ENCODE measurements around the gene GJE1. TPM values are rescaled to one million over a fixed set of nuclear protein-coding genes. Genes with fewer than 3 reads are reported as not detected.
A peak's percentile ranks its signal among the peaks of the same experiment; 100 is the strongest.
"Not testable (repeated sequence)": the region's sequence is repeated elsewhere in the genome, so short reads cannot be mapped to it uniquely, and the experiment has no call there.

GJE1 gene, protein sequence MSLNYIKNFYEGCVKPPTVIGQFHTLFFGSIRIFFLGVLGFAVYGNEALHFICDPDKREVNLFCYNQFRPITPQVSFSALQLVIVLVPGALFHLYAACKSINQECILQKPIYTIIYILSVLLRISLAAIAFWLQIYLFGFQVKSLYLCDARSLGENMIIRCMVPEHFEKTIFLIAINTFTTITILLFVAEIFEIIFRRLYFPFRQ
- not detected for total RNA-seq
- not detected for polyA plus RNA-seq
- long read RNA-seq, donor 1 = 0 reads
- long read RNA-seq, donor 2 = 0 reads
- long read RNA-seq, donor 3 = 0 reads

DNA sequence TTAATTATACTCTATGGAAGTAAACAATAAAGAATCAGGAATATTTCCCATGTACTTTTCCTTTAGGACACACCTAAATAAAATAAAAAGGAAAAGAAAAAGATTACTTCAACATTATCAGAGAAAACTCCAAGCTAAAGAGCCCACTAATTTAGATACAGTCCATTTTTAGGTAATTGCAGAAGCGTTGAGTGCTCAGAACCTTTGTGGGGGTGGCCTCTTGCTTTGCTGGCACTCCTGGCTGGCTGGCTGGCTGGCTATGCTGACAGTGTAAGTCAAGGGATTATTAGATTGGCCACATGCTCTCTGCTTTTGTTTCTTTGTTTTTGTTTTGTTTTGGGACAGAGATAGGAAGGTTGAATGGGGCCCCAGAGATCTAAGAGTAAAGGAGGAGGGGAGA lies at the start of gene GJE1:
GJE1 (plus strand) TSS at position 301 of the 400 bp plus-strand sequence. CDS start 234 bp downstream, outside the sequence.
- WGBS, 2 donors = 51 to 65% methylated on average over 1 of the region's 1 CpG
- Histone ChIP-seq H3K36me3 (no peaks in the 10 kb centered on the region), H3K27ac (no peak within 1 kb of the TSS), H3K27me3 (no peaks in the 10 kb centered on the region), H3K4me3 (no peak within 1 kb of the TSS), H3K9me3 (peaks cover 0 to 13% (median 0%) of the 10 kb centered on the region in 11 donors), H3K4me1 (no peaks in the 10 kb centered on the region)
- no peak for ATAC-seq
- DNase-seq = no peak
- intact Hi-C loops (cut with DNase I) = no loop called here
- TF ChIP-seq, protein P1, sequence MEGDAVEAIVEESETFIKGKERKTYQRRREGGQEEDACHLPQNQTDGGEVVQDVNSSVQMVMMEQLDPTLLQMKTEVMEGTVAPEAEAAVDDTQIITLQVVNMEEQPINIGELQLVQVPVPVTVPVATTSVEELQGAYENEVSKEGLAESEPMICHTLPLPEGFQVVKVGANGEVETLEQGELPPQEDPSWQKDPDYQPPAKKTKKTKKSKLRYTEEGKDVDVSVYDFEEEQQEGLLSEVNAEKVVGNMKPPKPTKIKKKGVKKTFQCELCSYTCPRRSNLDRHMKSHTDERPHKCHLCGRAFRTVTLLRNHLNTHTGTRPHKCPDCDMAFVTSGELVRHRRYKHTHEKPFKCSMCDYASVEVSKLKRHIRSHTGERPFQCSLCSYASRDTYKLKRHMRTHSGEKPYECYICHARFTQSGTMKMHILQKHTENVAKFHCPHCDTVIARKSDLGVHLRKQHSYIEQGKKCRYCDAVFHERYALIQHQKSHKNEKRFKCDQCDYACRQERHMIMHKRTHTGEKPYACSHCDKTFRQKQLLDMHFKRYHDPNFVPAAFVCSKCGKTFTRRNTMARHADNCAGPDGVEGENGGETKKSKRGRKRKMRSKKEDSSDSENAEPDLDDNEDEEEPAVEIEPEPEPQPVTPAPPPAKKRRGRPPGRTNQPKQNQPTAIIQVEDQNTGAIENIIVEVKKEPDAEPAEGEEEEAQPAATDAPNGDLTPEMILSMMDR (IDR thresholded peaks at IDR 0.05) = no peak

DNA sequence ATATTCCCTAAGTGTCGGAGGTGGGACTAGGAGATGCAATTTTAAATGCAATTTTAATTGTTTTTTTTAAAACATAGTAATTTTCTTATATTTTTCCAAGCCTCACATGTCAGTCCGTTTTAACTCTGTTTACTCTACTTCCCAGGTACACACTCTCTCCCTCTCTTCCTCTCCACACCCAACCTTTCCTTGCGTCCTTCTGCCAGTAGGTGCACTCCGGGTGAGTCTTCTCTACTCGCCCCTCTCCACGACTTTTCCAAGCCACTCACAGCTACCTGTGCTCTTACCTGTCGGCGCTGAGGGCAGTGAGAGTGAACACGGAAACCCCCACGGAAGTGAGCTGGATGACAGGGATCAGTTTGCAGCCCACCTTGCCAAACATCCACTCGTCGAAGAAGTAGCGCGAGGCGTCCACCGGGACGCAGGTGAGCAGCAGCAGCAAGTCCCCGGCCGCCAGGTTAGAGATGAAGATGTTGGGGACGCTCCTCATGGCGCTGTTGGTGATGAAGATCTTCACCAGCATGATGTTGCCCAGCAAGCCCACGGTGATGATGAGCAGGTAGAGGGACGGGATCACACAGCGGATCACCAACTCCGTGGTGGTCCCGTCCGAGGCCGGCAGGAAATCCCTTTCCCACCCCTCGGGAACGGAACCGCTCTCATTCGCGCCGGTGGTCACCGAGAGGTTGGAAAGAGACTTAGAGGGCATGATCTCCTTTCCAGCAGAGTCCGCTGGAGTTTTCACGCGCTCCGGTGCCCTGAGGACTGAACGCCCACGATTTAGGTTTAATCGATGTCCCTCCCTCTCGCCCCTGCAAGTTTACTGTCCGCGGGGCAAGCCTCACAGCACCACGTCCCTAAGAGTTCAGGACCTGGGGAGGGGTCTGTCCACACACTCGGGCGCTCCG lies 44.5 kb upstream of the GJE1 start:
- TF ChIP-seq, protein P1 (IDR thresholded peaks at IDR 0.05) = no peak
- ATAC-seq (no peak), DNase-seq (no peak)
- Histone ChIP-seq H3K9me3 (peaks cover 0 to 3% (median 0%) of the 10 kb centered on the region in 11 donors), H3K4me1 (peaks cover 0 to 5% (median 0%) of the 10 kb centered on the region in 9 donors), H3K4me3 (no peak overlapping the region), H3K27me3 (peaks cover 0 to 44% (median 38%) of the 10 kb centered on the region in 7 donors), H3K27ac (no peak overlapping the region), H3K36me3 (no peaks in the 10 kb centered on the region)
- intact Hi-C loops (cut with DNase I) = no loop called here
- 15% methylated on average over 49 of the region's 49 CpGs for WGBS, 2 donors

DNA sequence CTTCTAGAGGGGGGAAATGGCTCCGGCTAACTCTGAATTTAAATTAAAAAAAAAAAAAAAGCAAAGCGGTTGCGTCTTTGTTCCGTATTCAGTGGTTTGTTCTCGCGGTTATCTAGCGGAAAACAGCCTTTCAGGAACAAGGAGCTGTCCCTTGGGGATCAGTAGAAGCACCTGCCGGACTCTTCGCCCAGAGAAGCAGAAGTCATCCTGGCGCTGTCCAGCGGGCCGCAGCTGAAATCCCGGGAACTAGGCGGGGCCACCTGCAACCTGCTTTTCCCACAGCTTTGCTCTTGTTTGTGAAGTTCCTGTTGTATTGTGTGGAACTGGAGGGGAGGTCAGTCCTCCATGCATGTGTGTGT lies 43.9 kb upstream of the GJE1 start:
- ATAC-seq = peak in 1 of 8 donors; percentile 7
- no peak overlapping the region for H3K27ac ChIP-seq
- peaks cover 0 to 44% (median 38%) of the 10 kb centered on the region in 7 donors for H3K27me3 ChIP-seq
- H3K9me3 ChIP-seq = peaks cover 0 to 3% (median 0%) of the 10 kb centered on the region in 11 donors
- no peak overlapping the region for H3K4me3 ChIP-seq
- whole genome bisulfite sequencing, 2 donors = 2% methylated on average over 14 of the region's 14 CpGs
- DNase-seq = peak in 1 of 2 donors; percentile 5
- peaks cover 0 to 5% (median 0%) of the 10 kb centered on the region in 9 donors for H3K4me1 ChIP-seq
- TF ChIP-seq, protein P1 (IDR thresholded peaks at IDR 0.05) = no peak
- H3K36me3 ChIP-seq = no peaks in the 10 kb centered on the region
- intact Hi-C loops (cut with DNase I) = no loop called here

DNA sequence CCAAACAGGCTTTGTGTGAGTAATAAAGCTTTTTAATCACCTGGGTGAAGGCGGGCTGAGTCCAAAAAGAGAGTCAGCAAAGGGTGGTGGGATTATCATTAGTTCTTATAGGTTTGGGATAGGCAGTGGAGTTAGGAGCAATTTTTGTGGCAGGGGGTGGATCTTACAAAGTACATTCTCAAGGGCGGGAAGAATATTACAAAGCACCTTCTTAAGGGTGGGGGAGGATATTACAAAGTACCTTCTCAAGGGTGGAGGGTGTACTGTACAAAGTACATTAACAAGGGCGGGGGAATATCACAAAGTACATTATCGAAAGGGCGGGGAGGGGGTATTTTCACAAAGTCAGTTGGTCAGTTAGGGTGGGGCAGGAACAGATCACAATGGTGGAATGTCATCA lies 27.9 kb upstream of the GJE1 start:
- not testable (repeated sequence) for H3K4me1 ChIP-seq, H3K36me3 ChIP-seq, H3K4me3 ChIP-seq, H3K9me3 ChIP-seq, ATAC-seq, H3K27me3 ChIP-seq, H3K27ac ChIP-seq, DNase-seq
- WGBS, 2 donors = 71 to 93% methylated on average over 5 of the region's 5 CpGs
- intact Hi-C loops (cut with DNase I) = loop anchor here in 1 of 10 donors (10.0 kb wide), 1 partner anchor 420 kb away; no protein-coding TSS in a partner anchor

DNA sequence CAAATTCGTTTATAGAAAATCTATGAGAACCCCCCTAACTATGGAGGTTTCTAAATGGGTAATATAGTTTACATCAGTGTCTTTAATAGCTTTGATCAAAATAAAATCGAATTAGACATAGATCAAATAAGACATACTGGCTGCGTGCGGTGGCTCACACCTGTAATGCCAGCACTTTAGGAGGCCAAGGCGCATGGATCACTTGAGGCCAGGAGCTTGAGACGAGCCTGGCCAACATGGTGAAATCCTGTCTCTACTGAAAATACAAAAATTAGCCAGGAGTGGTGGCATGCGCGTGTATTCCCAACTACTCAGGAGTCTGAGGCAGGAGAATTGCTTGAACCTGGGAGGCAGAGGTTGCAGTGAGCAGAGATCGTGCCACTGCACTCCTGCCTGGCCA lies 21.9 kb upstream of the GJE1 start:
- not testable (repeated sequence) for DNase-seq, H3K27me3 ChIP-seq, H3K36me3 ChIP-seq, H3K4me1 ChIP-seq, H3K27ac ChIP-seq, H3K9me3 ChIP-seq, H3K4me3 ChIP-seq, ATAC-seq
- intact Hi-C loops (cut with DNase I) = loop anchor here in 6 of 10 donors (5.0 to 10.0 kb wide), 3 partner anchors 126 to 436 kb away; no protein-coding TSS in a partner anchor
- 88 to 89% methylated on average over 9 of the region's 9 CpGs for WGBS, 2 donors

Data from heart right ventricle (tissue), 16 donors.